Measurements from ENCODE around the gene BNIP5.

DNA sequence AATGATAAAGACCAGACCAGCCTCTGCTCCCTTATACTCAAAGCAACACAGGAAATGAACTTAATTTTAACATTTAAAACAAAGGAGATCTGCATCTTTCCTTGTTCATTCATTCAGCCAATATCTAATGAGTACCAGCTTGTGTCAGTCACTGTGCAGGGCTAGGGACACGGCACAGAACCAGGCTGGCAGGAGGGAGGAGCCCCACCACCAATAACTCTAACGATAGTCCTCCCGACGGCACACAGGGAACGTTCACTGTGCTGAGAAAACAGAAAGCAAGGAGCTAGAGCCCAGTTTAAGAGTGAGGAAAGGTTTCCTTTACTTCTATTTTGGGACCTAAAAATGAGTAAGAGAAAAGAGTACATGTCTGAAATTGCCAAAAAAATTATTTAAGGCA is 40.9 kb upstream of the BNIP5 start:
- TF ChIP-seq, protein P1, sequence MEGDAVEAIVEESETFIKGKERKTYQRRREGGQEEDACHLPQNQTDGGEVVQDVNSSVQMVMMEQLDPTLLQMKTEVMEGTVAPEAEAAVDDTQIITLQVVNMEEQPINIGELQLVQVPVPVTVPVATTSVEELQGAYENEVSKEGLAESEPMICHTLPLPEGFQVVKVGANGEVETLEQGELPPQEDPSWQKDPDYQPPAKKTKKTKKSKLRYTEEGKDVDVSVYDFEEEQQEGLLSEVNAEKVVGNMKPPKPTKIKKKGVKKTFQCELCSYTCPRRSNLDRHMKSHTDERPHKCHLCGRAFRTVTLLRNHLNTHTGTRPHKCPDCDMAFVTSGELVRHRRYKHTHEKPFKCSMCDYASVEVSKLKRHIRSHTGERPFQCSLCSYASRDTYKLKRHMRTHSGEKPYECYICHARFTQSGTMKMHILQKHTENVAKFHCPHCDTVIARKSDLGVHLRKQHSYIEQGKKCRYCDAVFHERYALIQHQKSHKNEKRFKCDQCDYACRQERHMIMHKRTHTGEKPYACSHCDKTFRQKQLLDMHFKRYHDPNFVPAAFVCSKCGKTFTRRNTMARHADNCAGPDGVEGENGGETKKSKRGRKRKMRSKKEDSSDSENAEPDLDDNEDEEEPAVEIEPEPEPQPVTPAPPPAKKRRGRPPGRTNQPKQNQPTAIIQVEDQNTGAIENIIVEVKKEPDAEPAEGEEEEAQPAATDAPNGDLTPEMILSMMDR (IDR thresholded peaks at IDR 0.05) = no peak
- TF ChIP-seq POLR2A (IDR thresholded peaks at IDR 0.05) = no peak
